DND-41 (cell line): ENCODE results near the gene FAM50B.

ENCODE experiments used
- ATAC-seq: fragments of 200-7000 bp; cut with Tn5 transposase; 3 replicates; pipeline ENCODE4 v1.9.1; 2021; ENCODE audit warnings: low read depth; ENCODE audit not compliant: insufficient read depth
- DNase-seq: peaks from one replicate; pipeline ENCODE4 v3.0.0-alpha.2; 2020
- H2AFZ ChIP-seq: 2 replicates; pipeline ENCODE4 v1.6.0; 2012; ENCODE audit warnings: low read depth, low read length
- H3K27ac ChIP-seq: 2 replicates; pipeline ENCODE4 v1.5.1; 2012; ENCODE audit warnings: low read length, inconsistent platforms
- H3K27me3 ChIP-seq: fragments of 200-600 bp; sonication (generic); 2 replicates; pipeline ENCODE4 v1.6.0; 2012; ENCODE audit warnings: low read length, mild to moderate bottlenecking, inconsistent platforms; ENCODE audit not compliant: insufficient read depth, poor library complexity
- H3K36me3 ChIP-seq: 2 replicates; pipeline ENCODE4 v1.5.1; 2012; ENCODE audit warnings: low read length, inconsistent platforms; ENCODE audit not compliant: insufficient read depth
- H3K4me1 ChIP-seq: 2 replicates; pipeline ENCODE4 v1.5.1; 2012; ENCODE audit warnings: mild to moderate bottlenecking, low read length; ENCODE audit not compliant: insufficient read depth
- H3K4me2 ChIP-seq: 2 replicates; pipeline ENCODE4 v1.6.0; 2012; ENCODE audit warnings: mild to moderate bottlenecking, moderate library complexity, low read length, inconsistent platforms; ENCODE audit not compliant: insufficient read depth
- H3K4me3 ChIP-seq, 2 experiments: fragments of 200-600 bp in 1 of 2; shearing (Covaris generic) in 1 of 2; 2 replicates each; pipeline ENCODE4 v1.5.1; 2012 to 2016; ENCODE audit warnings: inconsistent platforms in 2 of 2, low read length in 2 of 2, mild to moderate bottlenecking in 2 of 2, low read depth in 1 of 2, moderate library complexity in 1 of 2
- H3K79me2 ChIP-seq: 2 replicates; pipeline ENCODE4 v1.6.0; 2012; ENCODE audit warnings: low read length, inconsistent platforms; ENCODE audit not compliant: insufficient read depth
- H3K9ac ChIP-seq: 2 replicates; pipeline ENCODE4 v1.6.0; 2012; ENCODE audit warnings: low read depth, mild to moderate bottlenecking, inconsistent platforms, low read length, moderate library complexity
- H3K9me3 ChIP-seq: 2 replicates; pipeline ENCODE4 v1.5.1; 2012; ENCODE audit warnings: low read length, moderate library complexity, mild to moderate bottlenecking, inconsistent platforms; ENCODE audit not compliant: insufficient read depth, severe bottlenecking
- H4K20me1 ChIP-seq: 2 replicates; pipeline ENCODE4 v1.6.0; 2012; ENCODE audit warnings: low read length; ENCODE audit not compliant: insufficient read depth
- CTCF ChIP-seq: IDR thresholded peaks from 2 replicates; pipeline ENCODE4 v1.5.1; 2012; ENCODE audit warnings: borderline replicate concordance, low read length, moderate library complexity, mild to moderate bottlenecking; ENCODE audit not compliant: poor library complexity, severe bottlenecking; ENCODE audit errors: extremely low read depth
- EZH2 ChIP-seq: IDR thresholded peaks from 3 replicates; pipeline ENCODE4 v1.6.1; 2012; ENCODE audit warnings: borderline replicate concordance, low read depth, mild to moderate bottlenecking, moderate library complexity, low read length, inconsistent platforms; ENCODE audit not compliant: severe bottlenecking

The FAM50B gene

GRCh38 chr6:3814539-3814938, 34.6 kb upstream of the FAM50B start:
- no peaks in the 10 kb centered on the region for H3K36me3 ChIP-seq
- H3K4me2 ChIP-seq = no peak overlapping the region
- TF ChIP-seq CTCF (no peak), EZH2 (no peak)
- ATAC-seq = no peak
- no peaks in the 10 kb centered on the region for H4K20me1 ChIP-seq
- no peaks in the 10 kb centered on the region for H3K79me2 ChIP-seq
- no peak for DNase-seq
- H2AFZ ChIP-seq = no peak overlapping the region
- no peaks in the 10 kb centered on the region for H3K9me3 ChIP-seq
- no peak overlapping the region for H3K27ac ChIP-seq
- H3K4me1 ChIP-seq = no peaks in the 10 kb centered on the region
- no peak overlapping the region for H3K4me3 ChIP-seq
- H3K9ac ChIP-seq = no peak overlapping the region
- peaks cover 12% of the 10 kb centered on the region for H3K27me3 ChIP-seq

GRCh38 chr6:3816251-3816650, 32.9 kb upstream of the FAM50B start:
- Histone ChIP-seq H3K4me2 (no peak overlapping the region), H3K79me2 (no peaks in the 10 kb centered on the region), H3K27me3 (peaks cover 12% of the 10 kb centered on the region), H3K4me3 (no peak overlapping the region), H2AFZ (no peak overlapping the region), H3K4me1 (no peaks in the 10 kb centered on the region), H4K20me1 (no peaks in the 10 kb centered on the region), H3K27ac (no peak overlapping the region), H3K36me3 (no peaks in the 10 kb centered on the region), H3K9ac (no peak overlapping the region), H3K9me3 (no peaks in the 10 kb centered on the region)
- TF ChIP-seq EZH2 = no peak
- no peak for TF ChIP-seq CTCF
- no peak for DNase-seq
- no peak for ATAC-seq

- ATAC-seq = no peak
- TF ChIP-seq EZH2 = no peak
- TF ChIP-seq CTCF = no peak
- H3K36me3 ChIP-seq = no peaks in the 10 kb centered on the region
- H3K4me3 ChIP-seq = no peak overlapping the region
- peaks cover 5% of the 10 kb centered on the region for H3K27me3 ChIP-seq
- no peaks in the 10 kb centered on the region for H3K9me3 ChIP-seq
- H3K4me2 ChIP-seq = no peak overlapping the region
- no peak for DNase-seq
- no peak overlapping the region for H3K27ac ChIP-seq
- no peaks in the 10 kb centered on the region for H4K20me1 ChIP-seq
- no peak overlapping the region for H3K9ac ChIP-seq
- H3K79me2 ChIP-seq = no peaks in the 10 kb centered on the region
- H2AFZ ChIP-seq = no peak overlapping the region
- no peaks in the 10 kb centered on the region for H3K4me1 ChIP-seq
Observed at GRCh38 chr6:3819161-3820110, 29.7 kb upstream of the FAM50B start.
